ENCODE data around the gene HSD3B7.
"Not testable (repeated sequence)": the region's sequence is repeated elsewhere in the genome, so short reads cannot be mapped to it uniquely, and the experiment has no call there.

DNA sequence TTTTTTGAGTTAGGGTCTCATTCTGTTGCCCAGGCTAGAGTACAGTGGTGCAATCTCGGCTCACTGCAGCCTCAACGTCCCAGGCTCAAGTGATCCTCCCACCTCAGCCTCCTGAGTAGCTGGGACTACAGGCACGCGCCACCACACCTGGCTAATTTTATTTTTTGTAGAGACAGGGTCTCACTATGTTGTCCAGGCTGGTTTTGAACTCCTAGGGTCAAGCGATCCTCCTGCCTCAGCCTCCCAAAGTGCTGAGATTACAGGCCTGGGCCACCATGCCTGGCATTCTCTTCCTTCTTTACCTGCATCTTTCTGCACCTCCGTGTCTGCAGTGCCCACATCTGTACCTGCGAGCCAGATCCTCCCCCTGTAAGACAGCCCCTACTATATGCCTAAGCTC lies 26.8 kb downstream of the HSD3B7 start:
- not testable (repeated sequence) for TF ChIP-seq CTCF, POLR2A, POLR2AphosphoS5, EP300 (IDR thresholded peaks at IDR 0.05)

Measured in suprapubic skin (tissue), 4 donors.